ENCODE measurements around the gene STIMATE. TPM values are rescaled to one million over a fixed set of nuclear protein-coding genes. Genes with fewer than 3 reads are reported as not detected.

STIMATE gene
- total RNA-seq, 5 donors from 2014 or later (not counting 1 experiment from before 2014, with no cell fraction given) = 37.3 to 61.8 (median 52.9) TPM

- no peak overlapping the region for H3K27ac Mint-ChIP-seq
Measured at GRCh38 chr3:52848617-52849016, 48.7 kb downstream of the STIMATE start.

GRCh38 chr3:52847726-52848125 is 49.6 kb downstream of the STIMATE start:
- peaks cover 0 to 5% (median 0%) of the 10 kb centered on the region in 3 donors for H3K4me1 Mint-ChIP-seq
- H3K9me3 Mint-ChIP-seq = no peaks in the 10 kb centered on the region
- ATAC-seq (replicated peaks in 1 of 4) (no peak), DNase-seq (no peak)
- H3K36me3 Mint-ChIP-seq = peaks cover 30% of the 10 kb centered on the region
- Histone ChIP-seq H3K36me3 (ENCODE audit: control insufficient read depth in 2 of 2, extremely low read depth in 1 of 2, insufficient read depth in 1 of 2, low read length in 1 of 2) (peaks cover 32 to 64% of the 10 kb centered on the region in 2 donors), H3K27ac (ENCODE audit: low read length) (no peak overlapping the region), H3K4me1 (ENCODE audit: control insufficient read depth in 1 of 2, extremely low read depth in 1 of 2, insufficient read depth in 2 of 2, low read length in 2 of 2) (no peaks in the 10 kb centered on the region), H3K4me3 (ENCODE audit: control insufficient read depth in 1 of 2, extremely low read depth in 1 of 2, low read length in 1 of 2) (no peak overlapping the region), H3K27me3 (replicated peaks in 1 of 2; ENCODE audit: control insufficient read depth in 2 of 2, extremely low read depth in 1 of 2, insufficient read depth in 2 of 2, low read length in 1 of 2) (no peaks in the 10 kb centered on the region), H3K9me3 (no peaks in the 10 kb centered on the region)
- ChIA-PET CTCF (interaction anchor here in 1 of 2 donors (0.5 to 1.4 kb wide), 2 partner anchors 45 to 195 kb away, joined by 3 to 5 read pairs; no protein-coding TSS in a partner anchor), POLR2A (no interaction called here)
- 96% methylated on average over 5 of the region's 7 CpGs for WGBS (ENCODE audit: insufficient coverage)
- H3K27me3 Mint-ChIP-seq = no peaks in the 10 kb centered on the region
- H3K27ac Mint-ChIP-seq = no peak overlapping the region
- H3K4me3 Mint-ChIP-seq = no peak overlapping the region

More at GRCh38 chr3:52848617-52849016, 48.7 kb downstream of the STIMATE start:
- ChIA-PET POLR2A (no interaction called here), CTCF (interaction anchor here (0.9 to 1.4 kb wide), 2 partner anchors 11 to 44 kb away, joined by 3 to 5 read pairs; no protein-coding TSS in a partner anchor)
- H3K27me3 Mint-ChIP-seq = no peaks in the 10 kb centered on the region
- H3K9me3 ChIP-seq = no peaks in the 10 kb centered on the region
- ATAC-seq (replicated peaks in 1 of 4) (no peak), DNase-seq (no peak)
- H3K4me1 ChIP-seq (ENCODE audit: control insufficient read depth in 1 of 2, extremely low read depth in 1 of 2, insufficient read depth in 2 of 2, low read length in 2 of 2) = no peaks in the 10 kb centered on the region
- no peaks in the 10 kb centered on the region for H3K27me3 ChIP-seq (replicated peaks in 1 of 2; ENCODE audit: control insufficient read depth in 2 of 2, extremely low read depth in 1 of 2, insufficient read depth in 2 of 2, low read length in 1 of 2)
- H3K4me3 Mint-ChIP-seq = no peak overlapping the region
- H3K36me3 Mint-ChIP-seq = peaks cover 29% of the 10 kb centered on the region
- peaks cover 23 to 64% of the 10 kb centered on the region in 2 donors for H3K36me3 ChIP-seq (ENCODE audit: control insufficient read depth in 2 of 2, extremely low read depth in 1 of 2, insufficient read depth in 1 of 2, low read length in 1 of 2)
- H3K4me1 Mint-ChIP-seq = peaks cover 0 to 5% (median 0%) of the 10 kb centered on the region in 3 donors
- no peak overlapping the region for H3K27ac ChIP-seq (ENCODE audit: low read length)
- no peak overlapping the region for H3K4me3 ChIP-seq (ENCODE audit: control insufficient read depth in 1 of 2, extremely low read depth in 1 of 2, low read length in 1 of 2)
- WGBS (ENCODE audit: insufficient coverage) = 79% methylated on average over 7 of the region's 7 CpGs
- H3K9me3 Mint-ChIP-seq = no peaks in the 10 kb centered on the region

DNA sequence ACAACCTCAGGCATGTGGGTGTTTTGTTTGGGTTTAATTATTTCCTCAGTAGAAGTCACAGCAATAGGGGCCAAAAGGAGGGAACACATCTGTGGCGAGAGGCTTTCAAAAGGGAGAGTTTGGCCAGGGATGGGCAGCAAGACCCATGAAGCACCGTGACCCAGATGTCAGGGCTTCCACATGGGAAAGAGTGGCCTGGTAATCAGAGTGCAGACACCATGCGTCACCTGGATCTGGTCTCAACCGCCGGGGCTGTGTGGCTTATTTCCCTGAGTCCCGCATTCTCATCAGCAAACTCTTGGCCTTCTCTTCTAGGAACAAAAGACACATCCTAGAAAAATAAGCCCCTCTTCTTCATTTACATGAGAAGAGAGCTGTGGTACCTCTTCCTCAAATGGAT is 50.1 kb downstream of the STIMATE start:
- ChIA-PET CTCF (no interaction called here), POLR2A (no interaction called here)
- H3K9me3 Mint-ChIP-seq = no peaks in the 10 kb centered on the region
- Histone ChIP-seq H3K36me3 (ENCODE audit: control insufficient read depth in 2 of 2, extremely low read depth in 1 of 2, insufficient read depth in 1 of 2, low read length in 1 of 2) (peaks cover 36 to 64% of the 10 kb centered on the region in 2 donors), H3K9me3 (no peaks in the 10 kb centered on the region), H3K4me1 (ENCODE audit: control insufficient read depth in 1 of 2, extremely low read depth in 1 of 2, insufficient read depth in 2 of 2, low read length in 2 of 2) (no peaks in the 10 kb centered on the region), H3K4me3 (ENCODE audit: control insufficient read depth in 1 of 2, extremely low read depth in 1 of 2, low read length in 1 of 2) (no peak overlapping the region), H3K27ac (ENCODE audit: low read length) (no peak overlapping the region), H3K27me3 (replicated peaks in 1 of 2; ENCODE audit: control insufficient read depth in 2 of 2, extremely low read depth in 1 of 2, insufficient read depth in 2 of 2, low read length in 1 of 2) (no peaks in the 10 kb centered on the region)
- H3K4me1 Mint-ChIP-seq = peaks cover 0 to 5% (median 0%) of the 10 kb centered on the region in 3 donors
- no peak for ATAC-seq (replicated peaks in 1 of 4)
- peaks cover 31% of the 10 kb centered on the region for H3K36me3 Mint-ChIP-seq
- no peak for DNase-seq
- no peak overlapping the region for H3K27ac Mint-ChIP-seq
- no peak overlapping the region for H3K4me3 Mint-ChIP-seq
- WGBS (ENCODE audit: insufficient coverage) = 91% methylated on average over 2 of the region's 6 CpGs
- H3K27me3 Mint-ChIP-seq = no peaks in the 10 kb centered on the region

DNA sequence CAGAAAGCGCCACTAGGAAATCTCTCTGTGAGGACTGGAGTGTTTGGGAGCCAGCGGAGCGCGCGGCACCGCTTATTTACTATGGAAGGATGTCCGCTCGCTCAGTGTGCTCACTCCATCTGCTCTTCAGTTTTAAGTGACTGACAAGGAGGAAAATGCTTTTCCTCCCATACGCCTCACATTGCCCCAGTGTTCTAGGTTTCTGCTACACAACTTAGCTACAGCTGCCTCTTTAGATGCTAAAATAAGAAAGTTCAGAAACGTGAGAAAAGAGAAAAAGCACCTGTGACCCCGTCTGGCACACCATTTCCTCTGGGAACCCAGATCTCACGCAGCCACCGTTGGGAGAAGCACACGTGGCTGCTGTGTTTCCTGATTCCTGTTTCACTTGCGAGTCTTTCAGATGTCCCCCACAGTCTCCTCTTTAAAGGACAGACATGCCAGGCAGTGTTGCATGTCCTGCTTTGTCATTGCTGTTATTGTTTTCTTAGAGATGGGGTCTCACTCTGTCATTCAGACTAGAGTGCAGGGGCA is 50.8 kb downstream of the STIMATE start:
- CTCF ChIA-PET = no interaction called here
- no peaks in the 10 kb centered on the region for H3K4me1 ChIP-seq (ENCODE audit: control insufficient read depth in 1 of 2, extremely low read depth in 1 of 2, insufficient read depth in 2 of 2, low read length in 2 of 2)
- Mint-ChIP-seq H3K9me3 (no peaks in the 10 kb centered on the region), H3K27me3 (no peaks in the 10 kb centered on the region), H3K36me3 (peaks cover 30% of the 10 kb centered on the region), H3K4me1 (peaks cover 2 to 5% (median 5%) of the 10 kb centered on the region in 3 donors), H3K27ac (no peak overlapping the region), H3K4me3 (no peak overlapping the region)
- no peaks in the 10 kb centered on the region for H3K9me3 ChIP-seq
- WGBS (ENCODE audit: insufficient coverage) = 40% methylated on average over 6 of the region's 15 CpGs
- POLR2A ChIA-PET = no interaction called here
- ATAC-seq (replicated peaks in 1 of 4) (no peak), DNase-seq (no peak)
- H3K27me3 ChIP-seq (replicated peaks in 1 of 2; ENCODE audit: control insufficient read depth in 2 of 2, extremely low read depth in 1 of 2, insufficient read depth in 2 of 2, low read length in 1 of 2) = no peaks in the 10 kb centered on the region
- no peak overlapping the region for H3K27ac ChIP-seq (ENCODE audit: low read length)
- H3K4me3 ChIP-seq (ENCODE audit: control insufficient read depth in 1 of 2, extremely low read depth in 1 of 2, low read length in 1 of 2) = no peak overlapping the region
- H3K36me3 ChIP-seq (ENCODE audit: control insufficient read depth in 2 of 2, extremely low read depth in 1 of 2, insufficient read depth in 1 of 2, low read length in 1 of 2) = peaks cover 35 to 65% of the 10 kb centered on the region in 2 donors

DNA sequence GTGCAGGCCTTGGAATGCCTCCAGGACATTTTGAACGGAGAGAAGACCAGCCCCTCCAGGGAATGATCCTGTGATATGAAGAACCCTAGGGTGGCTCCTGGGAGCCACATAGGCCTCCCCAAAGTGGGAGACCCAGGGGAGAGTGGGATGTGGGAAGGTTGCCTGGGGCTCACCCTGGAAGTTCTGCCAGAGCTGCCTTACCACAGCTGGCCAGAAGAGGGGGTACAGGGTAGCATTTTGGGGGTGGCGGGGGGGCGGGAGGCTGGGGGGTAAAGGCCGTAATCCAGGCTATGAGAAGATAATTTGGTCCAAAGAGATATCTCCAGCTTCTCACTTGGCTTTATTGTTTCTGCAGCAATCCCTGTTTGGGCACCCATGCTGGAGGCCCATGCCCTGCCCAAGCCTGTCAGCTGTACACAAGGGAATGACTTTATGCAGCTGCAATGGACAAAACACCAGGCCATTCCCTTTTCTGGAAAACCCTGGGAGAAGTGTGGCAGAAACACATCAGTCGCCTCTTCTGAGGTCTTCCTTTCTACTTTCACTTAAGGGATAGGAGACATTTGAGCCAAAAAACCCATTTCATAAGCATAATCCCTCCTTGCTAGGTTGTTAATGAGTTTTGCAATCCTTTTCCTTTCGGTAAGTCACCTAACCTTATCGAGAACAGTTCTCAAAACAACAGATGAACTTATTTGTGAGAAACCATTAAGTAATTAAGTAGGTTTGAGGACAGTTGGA is 51.5 kb downstream of the STIMATE start:
- Histone ChIP-seq H3K9me3 (no peaks in the 10 kb centered on the region), H3K36me3 (ENCODE audit: control insufficient read depth in 2 of 2, extremely low read depth in 1 of 2, insufficient read depth in 1 of 2, low read length in 1 of 2) (peaks cover 41 to 64% of the 10 kb centered on the region in 2 donors), H3K4me3 (ENCODE audit: control insufficient read depth in 1 of 2, extremely low read depth in 1 of 2, low read length in 1 of 2) (no peak overlapping the region), H3K27ac (ENCODE audit: low read length) (no peak overlapping the region), H3K27me3 (replicated peaks in 1 of 2; ENCODE audit: control insufficient read depth in 2 of 2, extremely low read depth in 1 of 2, insufficient read depth in 2 of 2, low read length in 1 of 2) (no peaks in the 10 kb centered on the region), H3K4me1 (ENCODE audit: control insufficient read depth in 1 of 2, extremely low read depth in 1 of 2, insufficient read depth in 2 of 2, low read length in 2 of 2) (no peaks in the 10 kb centered on the region)
- Mint-ChIP-seq H3K4me3 (no peak overlapping the region), H3K9me3 (no peaks in the 10 kb centered on the region), H3K27me3 (no peaks in the 10 kb centered on the region), H3K36me3 (peaks cover 31% of the 10 kb centered on the region), H3K27ac (no peak overlapping the region), H3K4me1 (peaks cover 2 to 6% (median 5%) of the 10 kb centered on the region in 3 donors)
- ChIA-PET POLR2A (no interaction called here), CTCF (interaction anchor here (0.6 to 0.8 kb wide), 2 partner anchors 50 to 89 kb away, joined by 3 read pairs; no protein-coding TSS in a partner anchor)
- DNase-seq (peak in 10 of 35 experiments; percentile 13 to 39 (median 18)), ATAC-seq (replicated peaks in 1 of 4) (peak in 3 of 4 experiments; percentile 32 to 46 (median 36))
- 100% methylated on average over 1 of the region's 7 CpGs for WGBS (ENCODE audit: insufficient coverage)

DNA sequence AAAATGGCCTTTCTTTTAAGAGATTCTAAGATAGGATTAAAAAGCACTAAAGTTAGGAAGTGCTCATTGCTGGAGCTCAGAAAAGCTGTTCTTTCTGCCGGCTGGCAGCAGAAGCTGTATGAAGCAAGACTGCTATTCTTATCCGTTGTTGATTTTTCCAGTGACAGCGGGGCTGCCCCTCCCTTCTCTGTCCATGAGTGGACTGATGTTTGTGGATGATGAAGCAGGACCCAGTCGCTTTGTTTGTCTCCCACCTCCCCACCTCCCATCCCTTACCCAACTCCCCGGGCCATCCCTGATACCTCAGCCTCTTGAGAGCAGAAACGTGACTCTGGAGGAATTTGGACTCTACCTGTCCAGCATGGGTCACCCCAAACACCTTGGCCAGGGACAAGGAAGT is 52.2 kb downstream of the STIMATE start:
- POLR2A ChIA-PET = interaction anchor here in 1 of 2 donors (0.6 kb wide), 1 partner anchor 1045 kb away, joined by 3 read pairs; no protein-coding TSS in a partner anchor
- H3K36me3 ChIP-seq (ENCODE audit: control insufficient read depth in 2 of 2, extremely low read depth in 1 of 2, insufficient read depth in 1 of 2, low read length in 1 of 2) = peaks cover 42 to 68% of the 10 kb centered on the region in 2 donors

More for the DNA sequence above, 52.2 kb downstream of the STIMATE start:
- ATAC-seq (replicated peaks in 1 of 4) (no peak), DNase-seq (no peak)
- CTCF ChIA-PET = interaction anchor here (0.5 to 1.3 kb wide), 5 partner anchors 8 to 283 kb away, joined by 3 to 6 read pairs (median 3); no protein-coding TSS in a partner anchor
- Mint-ChIP-seq H3K27me3 (no peaks in the 10 kb centered on the region), H3K27ac (peak overlapping the region in 1 of 2 donors; percentile 68), H3K4me3 (no peak overlapping the region), H3K4me1 (peaks cover 3 to 7% (median 6%) of the 10 kb centered on the region in 3 donors), H3K9me3 (no peaks in the 10 kb centered on the region), H3K36me3 (peaks cover 33% of the 10 kb centered on the region)
- H3K4me3 ChIP-seq (ENCODE audit: control insufficient read depth in 1 of 2, extremely low read depth in 1 of 2, low read length in 1 of 2) = no peak overlapping the region
- H3K9me3 ChIP-seq = no peaks in the 10 kb centered on the region
- WGBS (ENCODE audit: insufficient coverage) = 0% methylated on average over 1 of the region's 6 CpGs
- H3K4me1 ChIP-seq (ENCODE audit: control insufficient read depth in 1 of 2, extremely low read depth in 1 of 2, insufficient read depth in 2 of 2, low read length in 2 of 2) = peaks cover 0 to 3% of the 10 kb centered on the region in 2 experiments
- H3K27me3 ChIP-seq (replicated peaks in 1 of 2; ENCODE audit: control insufficient read depth in 2 of 2, extremely low read depth in 1 of 2, insufficient read depth in 2 of 2, low read length in 1 of 2) = no peaks in the 10 kb centered on the region
- H3K27ac ChIP-seq (ENCODE audit: low read length) = no peak overlapping the region
